GM18951 (cell line): Measurements from ENCODE around the gene FGFBP3.

ENCODE experiments used
- POLR2A ChIP-seq: IDR thresholded peaks from 4 replicates; pipeline ENCODE4 v1.6.1; 2011; ENCODE audit warnings: mild to moderate bottlenecking; ENCODE audit not compliant: insufficient read length, insufficient read depth; ENCODE audit errors: extremely low read depth
- in situ Hi-C: fragments of 300-500 bp; cut with MboI; formaldehyde crosslinking; loops from one replicate; pipeline ENCODE4 v1.12.0; 2022; ENCODE audit warnings: low sequenced_read_pairs, mixed read lengths, inconsistent platforms; ENCODE audit not compliant: unreplicated experiment

The FGFBP3 gene

DNA sequence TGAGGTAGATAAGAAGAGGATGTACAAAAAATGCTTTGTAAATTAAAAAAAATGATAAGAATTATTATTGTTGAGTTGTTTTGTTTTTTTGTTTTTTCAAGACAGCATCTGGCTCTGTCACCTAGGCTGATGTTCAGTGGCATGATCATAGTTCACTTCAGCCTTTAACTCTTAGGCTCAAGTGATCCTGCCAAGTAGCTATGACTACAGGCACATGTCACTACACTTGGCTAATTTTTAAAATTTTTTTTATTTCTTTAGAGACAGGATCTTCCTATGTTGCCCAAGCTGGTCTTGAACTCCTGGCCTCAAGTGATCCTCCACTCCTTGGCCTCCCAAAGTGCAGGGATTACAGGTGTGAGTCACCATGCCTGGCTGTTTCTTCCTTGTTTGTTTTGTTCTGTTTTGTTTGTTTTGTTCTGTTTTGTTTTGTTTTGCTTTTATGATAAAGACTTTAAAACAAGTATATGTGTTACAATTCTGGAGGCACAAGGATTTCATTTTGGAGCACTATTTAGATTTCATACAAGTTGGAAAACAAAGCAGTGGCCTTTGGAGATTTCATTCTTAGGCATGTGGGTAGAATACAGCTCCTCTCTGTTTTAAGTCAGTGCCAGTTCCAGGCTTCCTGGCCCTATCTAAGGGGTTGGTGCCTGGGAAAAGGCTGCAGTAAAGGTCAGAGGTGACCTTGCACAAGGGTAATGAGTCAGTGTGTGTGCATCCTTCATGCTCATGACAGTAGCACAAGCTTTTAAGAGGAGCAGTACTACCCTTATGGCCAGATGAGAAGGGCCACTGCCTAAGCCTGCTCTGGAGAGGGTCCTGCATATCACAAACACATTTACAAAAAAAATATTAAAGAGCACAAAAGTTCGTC is 17.9 kb downstream of the FGFBP3 start:
- no peak for TF ChIP-seq POLR2A
- in situ Hi-C loops, result no loop called here

DNA sequence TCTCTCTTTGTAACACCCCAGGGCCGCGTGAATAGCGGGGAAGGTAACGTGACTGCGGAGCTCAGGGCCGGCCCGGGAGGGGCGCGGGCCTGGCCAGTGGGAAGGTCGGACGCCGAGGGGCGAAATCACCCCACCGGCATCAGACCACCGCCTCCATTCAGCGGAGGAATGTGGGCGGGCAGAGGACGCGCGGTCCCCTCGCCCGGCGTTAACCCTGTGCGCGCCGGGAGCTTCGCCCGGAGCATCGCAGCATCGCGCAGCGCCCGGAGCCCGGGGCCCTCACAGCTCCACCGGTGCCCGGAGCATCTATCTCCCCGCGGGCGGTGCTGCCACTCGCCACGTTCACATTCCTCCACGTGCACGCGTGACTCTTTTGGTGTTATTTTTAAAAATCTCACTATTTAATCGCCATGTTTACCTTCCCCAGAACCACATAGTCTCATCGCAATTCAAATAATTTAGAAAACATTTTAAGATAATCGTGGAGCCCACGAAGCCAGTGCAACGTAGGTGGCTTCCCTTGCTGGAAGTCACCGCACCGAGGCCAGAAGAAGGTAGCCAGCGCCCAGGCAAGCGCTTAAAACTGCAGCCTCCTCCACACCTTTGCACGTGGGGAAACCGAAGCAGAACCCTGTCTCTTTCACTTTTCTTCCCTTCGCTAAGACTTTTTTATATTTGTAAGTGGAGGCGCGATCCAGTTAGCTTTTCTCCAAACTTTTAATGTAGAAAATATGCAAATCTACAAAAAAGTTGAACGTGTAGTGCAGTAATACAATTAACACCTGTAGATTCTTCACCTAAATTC is 21.8 kb downstream of the FGFBP3 start:
- in situ Hi-C loops, result no loop called here
- TF ChIP-seq POLR2A, result no peak

DNA sequence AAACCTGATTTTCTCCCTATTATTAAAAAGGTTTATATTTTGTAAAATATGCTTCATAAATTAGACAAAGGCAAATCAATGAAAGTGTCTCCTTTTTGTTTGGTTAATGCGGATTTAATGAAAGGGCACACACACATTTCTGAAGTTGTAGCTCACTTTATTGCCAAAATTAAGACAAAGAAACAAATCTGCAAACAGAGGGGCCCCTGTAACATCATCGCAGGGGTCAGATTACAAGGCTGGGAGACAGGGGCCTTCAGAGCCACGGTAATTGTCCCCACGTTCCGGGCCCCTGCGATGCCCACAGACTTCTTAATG is 22.4 kb downstream of the FGFBP3 start:
- no peak for TF ChIP-seq POLR2A
- in situ Hi-C loops, result no loop called here

DNA sequence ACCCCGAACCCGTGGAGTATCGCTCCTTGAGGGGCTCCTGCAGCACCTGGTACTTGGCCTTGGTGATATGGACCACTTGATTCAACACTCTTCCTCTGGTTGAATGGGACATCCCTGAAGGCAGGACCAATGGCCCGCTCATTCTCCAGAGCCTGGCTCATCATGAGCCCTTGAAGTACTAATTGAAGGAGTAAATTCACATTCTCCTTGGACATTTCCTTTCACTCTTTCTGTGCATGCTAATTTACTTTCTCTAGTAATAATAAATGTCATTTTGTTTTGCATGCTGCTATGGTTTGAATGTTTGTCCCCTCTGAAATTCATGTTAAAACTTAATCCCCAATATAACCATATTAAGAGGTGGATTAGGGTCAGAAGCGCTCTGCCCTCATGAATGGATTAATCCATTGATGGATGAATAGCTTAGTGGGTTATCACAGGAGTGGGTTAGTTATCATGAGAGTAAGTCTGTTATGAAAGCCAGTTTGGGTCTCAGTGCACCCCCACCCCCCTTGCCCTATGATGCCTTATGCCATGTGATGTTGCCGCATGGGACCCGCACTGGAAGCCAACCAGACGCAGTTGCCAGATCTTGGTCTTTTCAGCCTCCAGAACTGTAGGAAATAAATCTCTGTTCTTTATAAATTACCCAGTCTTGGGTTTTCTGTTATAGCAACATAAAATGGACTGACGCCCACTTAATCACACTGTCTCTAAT is 23.8 kb downstream of the FGFBP3 start:
- in situ Hi-C loops, result no loop called here
- TF ChIP-seq POLR2A, result no peak

DNA sequence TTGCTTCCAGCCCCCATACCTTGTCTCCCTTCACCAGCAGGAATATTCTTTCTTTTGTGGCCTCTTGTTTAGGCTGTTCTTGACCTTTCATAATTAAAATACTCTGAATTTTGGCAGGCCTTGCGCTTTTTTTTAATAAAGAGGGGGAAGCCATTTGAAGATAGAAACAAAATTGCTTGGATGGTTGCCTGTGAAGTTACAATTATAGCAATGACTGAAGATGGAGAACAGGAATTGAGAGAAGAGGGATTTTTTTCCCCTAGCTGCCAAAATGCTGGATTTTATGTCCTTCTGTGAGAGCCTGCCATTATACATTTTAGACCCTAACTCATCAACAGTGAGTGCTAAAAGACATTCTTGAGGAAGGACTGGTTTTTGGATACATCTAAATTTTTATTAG is 24.8 kb downstream of the FGFBP3 start:
- in situ Hi-C loops, result no loop called here
- TF ChIP-seq POLR2A, result no peak

DNA sequence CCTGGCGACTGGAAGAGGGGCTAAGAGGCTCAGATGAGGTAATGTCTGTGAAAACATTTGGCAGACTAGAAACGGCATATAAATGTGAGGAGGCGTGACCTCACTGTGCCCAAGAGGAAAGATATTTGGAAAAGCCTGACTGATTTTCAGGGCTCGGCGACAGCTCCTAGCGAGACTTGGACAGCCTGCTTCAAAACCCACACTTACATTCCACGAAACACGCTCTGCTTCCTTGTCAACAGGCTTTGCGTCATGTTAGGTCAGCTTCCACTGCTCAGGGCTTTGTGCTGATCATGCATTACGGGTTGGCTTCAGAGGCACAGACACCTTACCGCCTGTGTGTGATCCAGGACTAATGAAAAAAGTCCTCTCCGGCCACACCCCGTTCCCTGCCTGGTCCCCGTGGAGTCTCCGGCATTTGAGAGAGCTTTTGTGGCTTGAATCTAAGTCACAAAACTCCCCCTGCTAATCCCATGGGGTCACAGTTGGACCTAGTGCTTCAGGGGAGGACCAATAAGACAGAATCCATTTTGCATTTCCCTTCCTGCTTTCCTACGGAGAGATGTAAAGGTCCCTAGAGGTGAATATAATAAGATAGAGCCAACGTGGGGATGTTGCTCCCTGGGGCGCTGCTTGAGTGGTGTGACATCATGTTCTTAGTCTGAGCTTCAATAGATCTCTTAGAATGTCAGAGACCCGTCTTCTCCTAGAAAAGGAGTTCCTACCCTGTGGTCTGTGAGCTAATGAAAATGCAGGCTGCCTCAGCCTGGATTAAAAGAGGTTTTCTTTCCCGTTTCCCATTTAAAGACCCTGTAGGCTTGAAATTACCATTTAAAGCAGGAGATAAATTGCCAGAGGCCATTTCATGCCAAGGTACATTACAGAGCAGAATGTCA is 25.5 kb downstream of the FGFBP3 start:
- in situ Hi-C loops, result no loop called here
- no peak for TF ChIP-seq POLR2A

DNA sequence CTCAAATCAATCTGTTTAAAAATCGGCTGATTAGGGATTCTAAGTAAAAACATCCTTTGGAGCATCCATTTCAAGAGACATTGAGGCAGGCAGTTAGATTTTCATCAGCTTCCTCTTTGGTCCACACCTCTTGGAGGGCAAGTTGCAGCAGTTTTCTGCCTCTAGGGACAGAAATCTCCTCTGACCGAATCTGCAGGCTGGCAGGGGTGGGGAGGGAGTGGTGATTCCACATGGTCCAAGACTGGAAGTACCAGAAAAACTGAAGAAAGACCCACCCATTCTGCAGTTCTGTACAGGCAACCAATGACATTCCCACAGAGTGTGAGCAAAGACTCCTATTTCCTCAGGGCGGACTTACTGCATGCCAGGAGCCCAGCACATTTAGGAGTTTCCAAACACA is 29.0 kb downstream of the FGFBP3 start:
- in situ Hi-C loops, result no loop called here

DNA sequence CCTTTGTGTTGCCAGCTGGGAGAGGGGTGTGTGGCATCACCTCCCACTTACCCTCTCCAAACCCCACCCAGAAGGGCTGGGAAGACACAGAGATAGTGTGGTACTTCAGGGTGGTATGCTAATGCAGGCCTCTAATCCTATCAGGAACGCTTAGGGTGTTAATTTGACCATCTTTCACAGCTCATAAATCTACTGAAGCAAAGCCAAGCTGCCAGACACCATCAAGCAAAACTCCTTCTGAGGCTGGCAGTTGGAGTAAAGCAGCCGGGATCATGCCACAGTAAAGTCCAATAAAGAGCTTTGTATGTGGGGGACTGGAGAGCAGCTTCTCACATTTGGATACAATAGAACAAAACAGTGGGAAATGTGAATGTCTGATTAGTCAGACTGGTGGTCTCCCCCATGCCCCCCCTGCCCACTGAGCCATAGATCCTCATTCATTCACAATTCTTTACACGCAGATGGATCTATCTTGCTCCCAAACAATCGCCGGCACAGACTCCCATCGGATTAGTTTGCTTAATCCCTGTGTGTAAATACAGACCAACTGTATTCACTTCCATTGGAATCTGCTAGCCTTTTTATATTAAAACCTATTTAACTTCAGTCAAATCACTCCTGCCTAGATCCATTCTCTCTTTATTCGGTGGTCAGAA is 29.6 kb downstream of the FGFBP3 start:
- TF ChIP-seq POLR2A, result no peak
- in situ Hi-C loops, result no loop called here

More for the DNA sequence above, 29.0 kb downstream of the FGFBP3 start:
- TF ChIP-seq POLR2A, result no peak

DNA sequence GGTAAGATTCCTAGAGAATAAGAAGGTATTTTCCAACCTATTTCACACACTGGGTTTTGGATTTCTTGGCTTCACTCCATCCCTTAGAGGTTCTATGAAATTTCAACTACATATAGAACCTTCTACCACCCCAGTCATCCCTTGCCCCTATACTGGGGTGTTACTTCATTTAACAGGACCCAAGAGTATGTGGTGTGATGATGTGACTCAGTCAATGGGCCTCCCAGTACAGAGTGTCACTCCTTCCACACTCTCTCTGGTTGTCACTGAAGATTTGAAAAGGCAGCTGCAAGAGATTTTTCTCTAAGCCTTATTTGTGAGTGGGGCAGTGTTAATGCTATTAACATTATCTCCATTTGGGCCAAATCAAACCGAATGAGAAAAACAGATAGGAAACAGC is 33.5 kb downstream of the FGFBP3 start:
- in situ Hi-C loops, result no loop called here
- no peak for TF ChIP-seq POLR2A

DNA sequence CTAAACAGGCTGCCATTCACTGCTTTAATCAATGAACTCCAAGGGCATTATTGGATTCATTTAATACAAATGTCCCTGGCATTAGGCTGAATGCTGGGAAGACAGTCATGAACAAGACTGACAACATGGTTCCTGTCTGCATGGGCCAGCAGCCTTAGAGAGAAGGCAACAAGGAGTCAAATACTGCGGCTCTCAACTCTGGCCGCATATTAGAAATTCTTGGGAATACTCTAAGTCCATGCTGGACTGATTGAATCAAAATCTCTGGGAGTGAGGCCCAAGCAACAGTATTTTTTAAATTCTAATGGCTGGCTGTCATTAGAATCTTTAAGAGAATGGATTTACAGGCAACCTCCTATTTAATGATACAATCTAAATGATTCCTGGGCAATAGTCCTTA is 34.1 kb downstream of the FGFBP3 start:
- TF ChIP-seq POLR2A, result no peak
- in situ Hi-C loops, result no loop called here

DNA sequence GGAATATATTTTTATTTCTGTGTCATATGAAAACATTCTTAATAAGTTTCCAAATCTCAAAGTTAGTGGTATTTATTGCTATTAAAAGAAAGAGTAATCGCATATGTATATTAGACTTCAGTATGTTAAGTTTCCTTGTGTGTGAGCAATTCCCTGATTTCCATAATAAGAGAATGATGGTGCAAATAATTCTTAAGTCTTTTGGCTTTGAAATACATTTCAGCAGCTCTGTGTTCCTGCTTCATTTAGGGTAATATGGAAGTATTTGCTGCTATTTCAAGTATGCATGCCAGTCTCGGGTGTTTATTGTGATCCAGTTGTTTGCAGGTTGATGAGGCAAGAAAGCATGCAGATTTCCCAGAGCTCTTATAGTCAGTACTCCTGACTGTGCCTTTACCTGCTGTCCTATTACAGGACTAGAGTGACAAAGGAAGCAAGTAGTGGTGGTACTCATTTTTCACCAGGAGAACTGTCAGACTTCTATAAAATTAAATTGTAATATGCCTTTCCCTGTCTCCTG is 43.7 kb downstream of the FGFBP3 start:
- no peak for TF ChIP-seq POLR2A

DNA sequence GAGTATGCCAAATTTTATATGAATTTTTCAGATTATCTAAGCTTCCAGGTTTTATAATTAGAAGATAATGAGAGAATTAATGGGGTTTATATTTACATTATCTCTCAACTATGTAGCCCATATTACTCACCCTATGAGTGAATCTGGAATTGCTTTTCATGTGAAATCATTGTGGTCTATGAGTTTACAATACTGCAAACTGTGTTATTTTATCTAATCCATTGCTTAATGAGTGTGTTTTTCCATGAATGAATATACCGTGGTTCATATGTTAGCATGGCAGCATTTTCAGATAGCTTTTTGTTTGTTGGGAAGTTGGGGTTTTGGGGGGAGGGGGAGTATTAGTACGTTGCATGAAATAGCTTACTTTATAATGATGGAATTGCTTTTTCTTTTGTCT is 44.5 kb downstream of the FGFBP3 start:
- TF ChIP-seq POLR2A, result no peak
- in situ Hi-C loops, result no loop called here

More for the DNA sequence above, 43.7 kb downstream of the FGFBP3 start:
- in situ Hi-C loops, result no loop called here
